SH-SY5Y (cell line): ENCODE results near the gene WDR70.

Experiments
- GATA2 ChIP-seq: IDR thresholded peaks from 2 replicates; pipeline ENCODE4 v1.6.1; 2011; ENCODE audit warnings: mild to moderate bottlenecking, low read depth, low read length
- GATA3 ChIP-seq: IDR thresholded peaks from 2 replicates; pipeline ENCODE4 v1.6.1; 2011; ENCODE audit warnings: low read depth, mild to moderate bottlenecking, low read length, moderate library complexity

- TF ChIP-seq GATA3, result no peak
- TF ChIP-seq GATA2, result no peak
Observed at GRCh38 chr5:37428044-37428443, 48.9 kb downstream of the WDR70 start.
